ENCODE data around the gene MB.

DNA sequence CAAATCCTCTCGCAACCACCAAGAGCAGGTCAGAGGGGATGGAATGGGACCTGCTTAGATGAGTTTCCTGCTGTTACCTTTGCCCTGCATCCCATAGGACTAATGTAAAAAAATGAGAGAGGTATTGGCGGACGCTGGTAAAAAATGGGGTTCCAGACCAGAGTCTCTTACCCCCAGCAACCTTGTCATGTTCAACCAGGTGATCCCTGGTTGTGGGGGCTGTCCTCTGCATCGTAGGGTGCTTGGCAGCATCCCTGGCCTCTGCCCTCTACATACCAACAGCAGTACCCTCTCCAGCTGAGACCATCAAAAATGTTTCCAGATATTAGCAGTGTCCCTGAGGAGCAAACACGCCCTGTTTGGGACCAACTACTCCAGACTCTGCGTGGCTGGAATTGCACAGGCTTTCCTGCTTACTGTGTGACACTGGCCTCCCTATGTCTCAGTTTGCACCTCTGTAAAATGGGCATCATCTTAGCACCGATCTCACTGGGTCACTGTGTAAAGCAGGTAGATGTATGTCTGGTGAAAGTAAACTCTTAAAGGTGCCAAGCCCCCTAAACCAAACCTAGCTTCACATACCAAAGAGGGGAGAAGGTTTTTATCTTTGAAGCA is 32.6 kb upstream of the MB start:
- TF ChIP-seq CTCF (IDR thresholded peaks at IDR 0.05) (no peak), EZH2 (IDR thresholded peaks at IDR 0.05; ENCODE audit: borderline replicate concordance, insufficient read depth, low read depth, low read length, poor library complexity, severe bottlenecking) (no peak)
